ENCODE data around the gene TMEM50A. TPM values are rescaled to one million over a fixed set of nuclear protein-coding genes. Genes with fewer than 3 reads are reported as not detected.
"Not testable (repeated sequence)": the region's sequence is repeated elsewhere in the genome, so short reads cannot be mapped to it uniquely, and the experiment has no call there.

TMEM50A gene
- total RNA-seq, 1 donor from 2014 or later, result 102 TPM

DNA sequence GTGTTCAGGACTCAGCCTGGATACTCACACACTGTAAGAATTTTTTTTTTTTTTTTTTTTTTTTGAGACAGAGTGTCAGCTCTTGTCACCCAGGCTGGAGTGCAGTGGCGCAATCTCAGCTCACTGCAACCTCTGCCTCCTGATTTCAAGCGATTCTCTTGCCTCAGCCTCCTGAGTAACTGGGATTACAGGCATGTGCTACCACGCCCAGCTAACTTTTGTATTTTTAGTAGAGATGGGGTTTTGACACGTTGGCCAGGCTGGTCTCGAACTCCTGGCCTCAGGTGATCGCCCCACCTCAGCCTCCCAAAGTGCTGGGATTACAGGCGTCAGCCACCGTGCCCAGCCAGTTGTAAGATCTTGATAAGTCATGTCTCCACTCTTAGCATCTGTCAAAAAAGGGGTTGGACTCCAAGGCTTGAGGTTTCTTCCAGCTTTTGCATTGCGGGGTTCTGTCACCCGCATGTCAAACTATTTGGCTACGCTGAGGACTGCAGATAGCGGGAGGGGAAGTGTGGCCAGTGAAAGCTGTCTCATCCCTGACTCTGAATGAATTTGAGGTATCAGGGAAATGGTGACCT is 31.6 kb downstream of the TMEM50A start:
- intact Hi-C loops (cut with DNase I); ATAC-seq; DNase-seq (ENCODE audit: low spot score): not testable (repeated sequence)

DNA sequence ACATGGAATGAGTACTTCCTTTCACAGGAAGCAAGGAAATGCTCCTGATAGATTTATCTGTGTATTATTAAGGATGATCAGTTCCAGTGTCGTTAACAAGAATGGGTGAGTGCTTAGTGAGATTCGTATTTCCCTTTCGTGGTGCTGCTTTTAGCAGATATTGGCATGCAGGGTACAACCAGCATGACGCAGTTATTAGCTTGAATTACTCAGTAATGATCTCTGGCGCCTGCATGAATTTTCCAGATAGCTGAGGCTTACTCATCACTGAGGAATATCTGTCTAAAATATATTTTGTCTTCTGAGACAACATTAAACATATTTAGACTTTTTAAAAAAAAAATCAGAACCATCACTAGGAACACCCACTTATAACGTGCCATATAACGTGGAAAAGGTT is 33.6 kb downstream of the TMEM50A start:
- intact Hi-C loops (cut with DNase I); DNase-seq (ENCODE audit: low spot score): not testable (repeated sequence)
- peak; percentile 36 for ATAC-seq

DNA sequence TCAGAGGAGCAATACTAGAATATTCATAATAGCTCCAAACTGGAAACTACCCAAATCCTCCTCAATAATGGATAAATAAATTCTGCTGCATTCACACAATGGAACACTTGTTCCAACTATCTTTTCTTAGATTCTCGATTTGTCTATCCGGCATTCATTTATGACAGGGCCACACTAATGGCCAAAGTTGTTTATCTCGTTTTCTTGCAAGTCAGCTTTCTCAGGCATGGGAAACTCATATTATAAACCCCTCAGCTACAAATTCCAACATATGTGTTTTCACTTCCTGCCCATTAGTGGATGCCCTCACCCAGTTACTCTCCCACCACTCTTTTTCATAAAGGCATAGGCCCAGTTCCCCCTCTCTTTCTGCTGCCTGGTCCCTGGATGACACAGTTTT is 40.2 kb downstream of the TMEM50A start:
- DNase-seq (ENCODE audit: low spot score); ATAC-seq: not testable (repeated sequence)

DNA sequence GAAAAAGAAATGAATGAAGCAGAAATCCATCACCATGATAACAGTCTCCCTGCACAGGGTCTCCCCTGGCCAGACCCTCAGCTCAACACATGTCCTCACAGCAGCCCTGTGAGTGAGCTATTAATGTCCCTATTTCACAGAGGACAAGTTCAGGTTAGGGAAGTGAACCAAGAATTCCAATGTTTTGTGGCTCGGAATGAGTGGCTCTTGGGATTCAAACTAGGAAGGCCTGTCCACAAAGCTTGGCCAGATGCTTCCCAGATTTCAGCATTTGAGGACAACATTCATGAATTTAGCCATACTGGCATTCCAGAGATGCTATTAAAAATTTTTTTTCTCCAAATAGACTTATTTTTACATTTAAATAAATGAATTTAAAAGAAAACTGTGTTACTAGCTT is 44.4 kb downstream of the TMEM50A start:
- intact Hi-C loops (cut with DNase I); ATAC-seq; DNase-seq (ENCODE audit: low spot score): not testable (repeated sequence)

More for the DNA sequence above, 40.2 kb downstream of the TMEM50A start:
- intact Hi-C loops (cut with DNase I), result not testable (repeated sequence)

DNA sequence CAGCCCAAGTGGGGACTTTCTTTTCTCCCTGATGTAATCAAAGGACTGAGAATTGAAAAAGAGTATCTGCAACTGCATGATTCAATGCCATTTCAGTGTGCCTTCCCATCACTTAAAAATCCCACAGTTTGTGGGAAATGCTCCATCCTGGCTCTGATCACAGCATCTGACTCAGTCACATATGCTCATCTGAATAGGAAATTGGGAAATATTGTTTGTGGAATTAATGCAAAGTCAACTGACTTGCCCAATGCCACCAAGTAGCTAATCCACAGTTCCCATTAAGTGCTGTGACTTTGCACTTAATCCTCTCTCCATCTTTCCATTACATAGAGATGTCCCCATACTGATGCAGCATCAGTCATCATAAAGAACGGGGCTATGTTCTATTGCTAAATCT is 45.0 kb downstream of the TMEM50A start:
- intact Hi-C loops (cut with DNase I); DNase-seq (ENCODE audit: low spot score); ATAC-seq: not testable (repeated sequence)

DNA sequence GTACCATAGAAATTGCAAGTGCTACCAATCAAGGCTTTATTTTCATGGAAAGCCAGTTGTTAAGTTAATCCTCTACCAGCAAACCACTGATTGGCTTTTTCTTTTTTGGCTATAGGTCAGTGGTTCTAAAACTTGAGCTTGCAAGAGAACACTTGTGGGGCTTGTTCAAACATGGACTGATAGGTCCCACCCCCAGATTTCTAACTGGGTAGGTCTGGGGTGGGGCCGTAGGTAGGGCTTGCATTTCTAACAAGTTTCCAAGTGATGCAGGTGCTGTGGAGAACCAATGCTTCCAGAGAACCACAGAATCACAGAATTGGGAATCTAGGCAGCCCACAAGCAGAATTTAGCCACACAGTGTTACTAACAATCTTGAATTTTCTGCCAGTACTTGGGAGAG is 45.7 kb downstream of the TMEM50A start:
- intact Hi-C loops (cut with DNase I); DNase-seq (ENCODE audit: low spot score); ATAC-seq: not testable (repeated sequence)

DNA sequence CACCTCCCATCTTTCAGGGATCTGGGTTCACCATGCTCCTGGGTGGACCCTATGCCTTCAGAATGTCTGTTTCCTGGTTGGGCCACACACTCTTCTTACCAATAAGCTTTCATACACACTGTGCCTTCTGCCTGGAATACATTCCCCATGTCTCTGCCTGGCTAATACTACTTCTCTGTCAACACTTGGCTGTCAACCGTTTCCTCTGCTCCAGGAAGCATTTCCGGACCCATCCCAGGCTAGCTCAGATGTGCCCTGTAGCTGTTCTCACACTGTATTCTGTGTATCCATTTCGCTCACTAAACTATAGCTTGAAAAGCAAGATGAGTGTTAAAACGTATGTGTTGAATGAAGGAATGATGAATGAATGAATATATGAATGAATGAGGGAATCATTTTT is 49.0 kb downstream of the TMEM50A start:
- ATAC-seq; intact Hi-C loops (cut with DNase I); DNase-seq (ENCODE audit: low spot score): not testable (repeated sequence)

DNA sequence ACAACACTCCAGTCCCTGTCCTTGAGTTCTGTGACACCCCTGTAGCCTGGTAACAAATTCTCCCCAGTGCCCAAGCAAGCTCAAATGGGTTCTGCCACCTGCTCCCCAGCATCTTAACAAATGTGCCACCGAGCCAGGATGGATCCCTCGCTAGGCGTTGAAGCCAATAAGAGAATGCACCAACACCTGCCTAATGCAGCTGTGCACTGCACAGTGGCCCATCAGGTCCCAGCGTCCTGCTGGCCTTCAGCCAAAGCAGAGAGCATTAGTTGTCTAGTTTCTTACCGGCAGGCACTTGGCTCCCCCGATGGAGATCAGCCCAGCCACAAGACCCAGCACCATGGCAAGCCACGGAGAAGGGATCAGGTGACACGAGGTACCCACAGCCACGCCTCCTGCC is 50.6 kb downstream of the TMEM50A start:
- DNase-seq (ENCODE audit: low spot score); ATAC-seq; intact Hi-C loops (cut with DNase I): not testable (repeated sequence)

DNA sequence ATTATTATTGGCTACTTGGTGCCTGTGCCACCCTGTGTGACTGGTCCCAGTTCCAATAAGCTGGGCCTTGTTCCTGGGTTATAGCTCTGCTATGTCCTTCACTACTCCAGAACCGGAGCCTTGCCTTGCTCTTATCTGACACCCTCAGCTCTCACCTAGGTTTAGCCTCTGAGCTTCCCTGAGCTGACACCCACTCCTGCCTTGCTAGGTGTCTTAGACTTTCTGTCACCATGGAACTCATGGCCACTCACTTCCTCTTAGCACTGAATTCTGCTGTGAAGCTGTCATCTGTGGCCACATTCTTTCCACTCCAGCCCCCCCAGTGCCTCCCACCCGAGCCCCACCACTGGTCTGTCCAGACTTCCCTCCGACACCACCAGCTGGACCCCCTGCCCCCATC is 51.6 kb downstream of the TMEM50A start:
- ATAC-seq; intact Hi-C loops (cut with DNase I); DNase-seq (ENCODE audit: low spot score): not testable (repeated sequence)

DNA sequence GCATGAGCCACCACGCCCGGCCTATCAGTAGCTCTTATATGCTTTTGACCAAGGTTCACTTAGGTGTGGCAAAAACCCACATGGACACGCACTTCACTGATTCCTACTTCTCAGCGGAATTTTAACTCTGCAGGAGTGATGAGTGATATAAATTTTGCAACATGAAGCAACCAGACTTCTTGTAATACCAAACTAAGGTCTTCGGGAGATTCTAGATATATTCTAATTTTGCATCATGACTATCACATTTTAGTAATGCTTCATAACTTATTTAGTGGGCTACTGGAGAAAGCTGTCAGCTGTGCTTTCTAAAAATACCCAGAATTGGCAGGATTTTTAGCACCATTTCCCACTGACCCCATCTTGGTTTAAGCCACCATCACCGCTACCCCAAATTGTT is 54.7 kb downstream of the TMEM50A start:
- intact Hi-C loops (cut with DNase I), result no loop called here
- no peak for DNase-seq (ENCODE audit: low spot score)
- ATAC-seq, result no peak

DNA sequence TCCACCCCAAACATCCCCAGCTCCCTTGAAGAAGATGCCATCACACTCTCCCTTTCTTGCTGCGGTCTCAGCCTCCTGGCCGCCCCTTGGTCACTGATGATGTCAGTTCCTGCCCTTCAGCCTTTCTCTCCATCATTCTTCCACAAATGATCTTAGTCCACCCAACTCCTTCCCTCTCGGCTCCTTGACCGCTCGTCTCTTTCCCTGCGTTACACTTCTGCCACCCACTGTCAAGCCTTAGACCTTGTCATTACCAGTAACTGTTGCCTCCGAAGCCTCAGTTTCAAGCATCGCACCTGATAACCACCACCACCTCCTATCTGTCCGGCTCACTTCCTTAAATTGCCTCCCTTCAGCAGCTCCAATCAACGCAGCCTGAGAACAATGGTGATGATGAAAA is 59.4 kb downstream of the TMEM50A start:
- intact Hi-C loops (cut with DNase I); DNase-seq (ENCODE audit: low spot score): not testable (repeated sequence)
- peak; percentile 86 for ATAC-seq

DNA sequence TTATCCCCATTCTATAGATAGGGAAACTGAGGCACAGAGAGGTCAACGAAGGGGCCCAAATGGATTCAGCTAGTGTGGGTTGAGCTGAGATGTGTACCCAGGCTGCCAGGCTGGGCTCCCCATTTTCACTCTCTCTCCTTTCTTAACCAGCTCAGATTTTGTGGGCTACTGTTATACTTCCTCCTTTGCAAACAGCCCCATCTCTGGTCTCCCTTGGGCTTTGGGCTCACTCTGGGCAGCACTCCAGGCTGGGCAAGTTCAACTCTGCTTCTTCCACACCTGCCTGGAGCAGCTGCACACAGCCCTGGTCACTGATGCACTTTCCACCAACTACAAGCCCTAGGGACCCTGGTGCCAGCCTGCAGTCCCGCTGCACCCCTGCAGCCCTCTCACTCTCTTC is 59.9 kb downstream of the TMEM50A start:
- DNase-seq (ENCODE audit: low spot score); ATAC-seq; intact Hi-C loops (cut with DNase I): not testable (repeated sequence)

DNA sequence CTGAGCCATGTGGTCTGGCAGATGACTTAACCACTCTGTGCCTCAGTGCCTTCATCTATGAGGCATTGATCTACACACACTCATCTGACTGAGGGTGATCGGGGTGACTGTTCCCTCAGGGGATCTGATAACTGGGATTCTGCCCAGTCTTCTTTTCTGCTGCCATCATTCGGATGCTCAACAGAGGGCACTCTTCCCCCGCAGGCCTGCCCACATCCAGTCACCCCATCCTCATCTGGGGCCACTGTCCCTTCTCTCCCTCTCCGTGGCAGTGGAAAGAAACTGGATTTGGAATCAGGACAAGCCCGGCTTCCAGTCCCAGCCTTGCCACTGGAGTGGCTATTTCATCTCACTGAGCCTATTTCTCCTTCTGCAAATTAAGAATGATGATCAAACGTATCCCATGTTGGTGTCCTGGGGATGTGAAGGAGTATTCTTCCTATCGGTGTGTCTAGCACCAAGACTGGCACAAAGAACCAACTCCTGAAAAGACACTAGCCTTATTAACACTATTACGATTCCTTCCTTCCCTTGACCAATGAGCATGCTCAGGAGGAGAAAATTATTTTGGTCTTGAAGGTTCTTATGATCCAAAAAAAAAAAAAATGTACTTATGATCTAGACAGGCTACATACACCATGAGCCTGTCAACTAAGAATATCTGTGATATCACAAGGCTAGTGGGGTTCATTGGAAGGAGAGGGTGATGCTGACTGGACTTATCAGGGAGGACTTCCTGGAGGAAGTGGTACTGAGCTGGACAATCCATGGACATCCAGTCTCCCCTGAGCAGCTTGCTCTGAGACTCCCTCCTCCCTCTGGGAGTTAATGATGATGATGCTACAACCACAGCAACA is 65.0 kb downstream of the TMEM50A start:
- intact Hi-C loops (cut with DNase I); DNase-seq (ENCODE audit: low spot score): not testable (repeated sequence)
- ATAC-seq, result peak; percentile 79

DNA sequence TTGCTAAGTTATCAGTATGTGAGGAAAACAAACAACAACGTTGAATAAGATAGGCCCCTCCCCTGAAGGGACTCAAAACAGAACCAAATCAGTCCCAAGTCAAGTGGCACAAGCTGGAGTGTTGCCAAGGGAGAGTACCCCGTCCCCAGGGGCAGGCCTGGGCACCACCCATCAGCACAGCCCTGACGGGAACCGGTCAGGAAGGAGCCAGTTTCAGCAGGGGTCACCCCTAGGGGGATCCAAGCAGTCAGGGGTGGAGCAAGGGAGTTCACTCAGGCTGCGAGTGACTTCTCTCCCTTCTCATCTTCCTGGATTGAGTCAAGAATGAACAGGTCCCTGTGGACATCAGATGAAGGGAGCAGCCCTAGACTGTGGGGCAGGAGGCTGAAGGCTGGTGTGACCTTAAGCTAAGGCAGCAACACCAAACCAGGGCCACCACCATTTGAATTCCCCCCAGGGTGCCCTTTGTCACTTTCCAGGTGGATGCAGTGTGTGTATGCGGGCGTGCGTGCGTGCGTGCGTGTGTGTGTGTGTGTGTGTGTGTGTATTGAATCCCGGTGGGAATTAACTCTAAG is 67.7 kb downstream of the TMEM50A start:
- intact Hi-C loops (cut with DNase I); ATAC-seq; DNase-seq (ENCODE audit: low spot score): not testable (repeated sequence)

DNA sequence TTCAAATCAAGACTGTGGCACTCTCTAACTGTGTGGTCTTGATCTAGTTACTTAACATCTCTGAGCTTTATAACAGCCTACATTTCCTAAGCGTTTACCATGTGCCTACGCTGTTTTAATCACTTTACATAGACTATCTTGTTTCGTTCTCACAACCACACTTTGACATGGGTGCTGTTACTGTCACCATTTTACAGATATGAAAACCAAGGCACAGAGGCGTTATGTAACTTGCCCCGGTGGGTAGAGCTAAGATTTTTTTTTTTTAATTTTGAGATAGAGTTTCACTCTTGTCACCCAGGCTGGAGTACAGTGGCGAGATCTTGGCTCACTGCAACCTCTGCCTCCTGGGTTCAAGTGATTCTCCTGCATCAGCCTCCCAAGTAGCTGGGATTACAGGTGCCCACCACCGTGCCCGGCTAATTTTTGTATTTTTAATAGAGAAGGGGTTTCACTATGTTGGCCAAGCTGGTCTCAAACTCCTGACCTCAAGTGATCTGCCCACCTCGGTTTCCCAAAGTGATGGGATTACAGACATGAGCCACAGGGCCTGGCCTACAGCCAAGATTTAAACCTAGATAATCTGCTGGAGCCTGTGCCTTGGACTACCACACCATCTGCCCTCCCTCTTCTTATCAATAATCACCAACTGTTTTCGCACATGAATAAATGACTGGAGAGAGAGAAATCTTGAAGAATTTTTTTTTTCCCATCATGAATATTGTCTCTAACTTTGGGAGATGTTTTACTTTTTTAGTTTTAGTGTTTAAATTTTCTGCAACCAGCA is 71.7 kb downstream of the TMEM50A start:
- ATAC-seq; DNase-seq (ENCODE audit: low spot score); intact Hi-C loops (cut with DNase I): not testable (repeated sequence)
